ENCODE data around the gene MMP23B.
"Not testable (repeated sequence)": the region's sequence is repeated elsewhere in the genome, so short reads cannot be mapped to it uniquely, and the experiment has no call there.

Gene MMP23B

GRCh38 chr1:1630191-1630964 is 1.6 kb upstream of the MMP23B start:
- DNase-seq (ENCODE audit: low read depth in 2 of 3, low spot score in 1 of 3), result peak; percentile 79 to 89 (median 83)

GRCh38 chr1:1630965-1631781 is 800 bp upstream of the MMP23B start:
- no peak for DNase-seq (ENCODE audit: low read depth in 2 of 3, low spot score in 1 of 3)

GRCh38 chr1:1633409-1633808 is 1.4 kb downstream of the MMP23B start:
- DNase-seq (ENCODE audit: low read depth in 2 of 3, low spot score in 1 of 3), result not testable (repeated sequence)

GRCh38 chr1:1634613-1635012 is 2.6 kb downstream of the MMP23B start:
- DNase-seq (ENCODE audit: low read depth in 2 of 3, low spot score in 1 of 3), result not testable (repeated sequence)

GRCh38 chr1:1636621-1637478 is 4.9 kb downstream of the MMP23B start:
- not testable (repeated sequence) for DNase-seq (ENCODE audit: low read depth in 2 of 3, low spot score in 1 of 3)

- DNase-seq (ENCODE audit: low read depth in 2 of 3, low spot score in 1 of 3), result not testable (repeated sequence)
Observed at GRCh38 chr1:1637479-1637875, 5.5 kb downstream of the MMP23B start.

GRCh38 chr1:1638528-1638927 is 6.6 kb downstream of the MMP23B start:
- DNase-seq (ENCODE audit: low read depth in 2 of 3, low spot score in 1 of 3), result not testable (repeated sequence)

- not testable (repeated sequence) for DNase-seq (ENCODE audit: low read depth in 2 of 3, low spot score in 1 of 3)
Observed at GRCh38 chr1:1639368-1639767, 7.4 kb downstream of the MMP23B start.

- not testable (repeated sequence) for DNase-seq (ENCODE audit: low read depth in 2 of 3, low spot score in 1 of 3)
Observed at GRCh38 chr1:1640081-1640480, 8.1 kb downstream of the MMP23B start.

GRCh38 chr1:1640711-1641461 is 8.9 kb downstream of the MMP23B start:
- DNase-seq (ENCODE audit: low read depth in 2 of 3, low spot score in 1 of 3), result not testable (repeated sequence)

GRCh38 chr1:1646326-1646725 is 14.4 kb downstream of the MMP23B start:
- DNase-seq (ENCODE audit: low read depth in 2 of 3, low spot score in 1 of 3), result not testable (repeated sequence)

GRCh38 chr1:1647567-1648241 is 15.7 kb downstream of the MMP23B start:
- DNase-seq (ENCODE audit: low read depth in 2 of 3, low spot score in 1 of 3), result not testable (repeated sequence)

GRCh38 chr1:1648265-1648664 is 16.3 kb downstream of the MMP23B start:
- DNase-seq (ENCODE audit: low read depth in 2 of 3, low spot score in 1 of 3), result not testable (repeated sequence)

- DNase-seq (ENCODE audit: low read depth in 2 of 3, low spot score in 1 of 3), result peak; percentile 89 to 99 (median 99)
Observed at GRCh38 chr1:1658583-1659549, 26.9 kb downstream of the MMP23B start, which contains the start of gene CDK11B. Gene CDK11B (minus strand): TSS chr1:1659004. CDS start chr1:1657485, 1,519 bp downstream.

- not testable (repeated sequence) for DNase-seq (ENCODE audit: low read depth in 2 of 3, low spot score in 1 of 3)
Observed at GRCh38 chr1:1662392-1662791, 30.4 kb downstream of the MMP23B start.

- DNase-seq (ENCODE audit: low read depth in 2 of 3, low spot score in 1 of 3), result not testable (repeated sequence)
Observed at GRCh38 chr1:1662830-1663560, 31.0 kb downstream of the MMP23B start.

GRCh38 chr1:1664318-1664717 is 32.3 kb downstream of the MMP23B start:
- not testable (repeated sequence) for DNase-seq (ENCODE audit: low read depth in 2 of 3, low spot score in 1 of 3)
